ENCODE results near the gene SPATA19.

DNA sequence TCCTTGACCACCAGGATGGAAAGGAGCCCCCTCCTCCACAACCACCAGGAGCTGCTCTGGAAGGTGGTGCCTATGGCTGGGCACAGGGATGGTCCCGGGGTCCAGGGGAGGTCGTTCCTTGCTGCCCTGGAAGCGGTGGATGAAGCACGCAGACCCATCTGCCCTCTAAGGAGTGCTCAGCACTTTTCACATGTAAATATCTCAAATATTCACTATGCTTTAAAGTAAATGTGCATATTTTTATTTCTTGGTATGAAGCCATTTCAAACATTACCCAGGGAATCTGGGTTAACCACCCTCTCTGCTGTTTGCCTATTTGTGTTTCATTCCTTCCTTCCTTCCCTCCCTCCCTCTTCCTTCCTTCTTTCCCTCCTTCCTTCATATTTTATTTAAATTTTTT lies 21.7 kb downstream of the SPATA19 start:
- TF ChIP-seq, protein P1, sequence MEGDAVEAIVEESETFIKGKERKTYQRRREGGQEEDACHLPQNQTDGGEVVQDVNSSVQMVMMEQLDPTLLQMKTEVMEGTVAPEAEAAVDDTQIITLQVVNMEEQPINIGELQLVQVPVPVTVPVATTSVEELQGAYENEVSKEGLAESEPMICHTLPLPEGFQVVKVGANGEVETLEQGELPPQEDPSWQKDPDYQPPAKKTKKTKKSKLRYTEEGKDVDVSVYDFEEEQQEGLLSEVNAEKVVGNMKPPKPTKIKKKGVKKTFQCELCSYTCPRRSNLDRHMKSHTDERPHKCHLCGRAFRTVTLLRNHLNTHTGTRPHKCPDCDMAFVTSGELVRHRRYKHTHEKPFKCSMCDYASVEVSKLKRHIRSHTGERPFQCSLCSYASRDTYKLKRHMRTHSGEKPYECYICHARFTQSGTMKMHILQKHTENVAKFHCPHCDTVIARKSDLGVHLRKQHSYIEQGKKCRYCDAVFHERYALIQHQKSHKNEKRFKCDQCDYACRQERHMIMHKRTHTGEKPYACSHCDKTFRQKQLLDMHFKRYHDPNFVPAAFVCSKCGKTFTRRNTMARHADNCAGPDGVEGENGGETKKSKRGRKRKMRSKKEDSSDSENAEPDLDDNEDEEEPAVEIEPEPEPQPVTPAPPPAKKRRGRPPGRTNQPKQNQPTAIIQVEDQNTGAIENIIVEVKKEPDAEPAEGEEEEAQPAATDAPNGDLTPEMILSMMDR (IDR thresholded peaks at IDR 0.05): no peak
- TF ChIP-seq ZFX (IDR thresholded peaks at IDR 0.05; ENCODE audit: borderline replicate concordance): no peak
